Measurements from ENCODE around the gene ZBTB40. TPM values are rescaled to one million over a fixed set of nuclear protein-coding genes. Genes with fewer than 3 reads are reported as not detected.

The ZBTB40 gene
- total RNA-seq, 4 donors from 2014 or later = 13.8 to 21.1 (median 18.4) TPM

DNA sequence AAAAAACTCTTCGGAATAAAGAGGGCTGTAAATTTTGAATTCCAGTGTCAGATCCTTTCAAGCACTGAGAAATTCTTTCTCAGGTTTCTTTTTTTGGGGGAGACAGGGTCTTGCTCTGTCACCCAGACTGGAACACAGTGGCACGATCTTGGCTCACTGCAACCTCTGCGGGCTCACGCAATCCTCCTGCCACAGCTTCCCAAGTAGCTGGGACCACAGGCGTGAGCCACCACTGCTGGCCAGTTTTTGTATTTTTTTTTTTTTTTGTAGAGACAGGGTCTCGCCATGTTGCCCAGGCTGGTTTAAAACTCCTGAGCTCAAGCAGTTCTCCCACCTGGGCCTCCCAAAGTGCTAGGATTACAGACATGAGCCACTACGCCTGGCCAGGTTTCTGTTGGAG lies 76.8 kb downstream of the ZBTB40 start:
- H3K36me3 ChIP-seq = peaks cover 21 to 60% (median 48%) of the 10 kb centered on the region in 4 donors
- H3K4me3 ChIP-seq = no peak overlapping the region
- peaks cover 19 to 45% (median 31%) of the 10 kb centered on the region in 4 donors for H3K4me1 ChIP-seq
- TF ChIP-seq, protein P1, sequence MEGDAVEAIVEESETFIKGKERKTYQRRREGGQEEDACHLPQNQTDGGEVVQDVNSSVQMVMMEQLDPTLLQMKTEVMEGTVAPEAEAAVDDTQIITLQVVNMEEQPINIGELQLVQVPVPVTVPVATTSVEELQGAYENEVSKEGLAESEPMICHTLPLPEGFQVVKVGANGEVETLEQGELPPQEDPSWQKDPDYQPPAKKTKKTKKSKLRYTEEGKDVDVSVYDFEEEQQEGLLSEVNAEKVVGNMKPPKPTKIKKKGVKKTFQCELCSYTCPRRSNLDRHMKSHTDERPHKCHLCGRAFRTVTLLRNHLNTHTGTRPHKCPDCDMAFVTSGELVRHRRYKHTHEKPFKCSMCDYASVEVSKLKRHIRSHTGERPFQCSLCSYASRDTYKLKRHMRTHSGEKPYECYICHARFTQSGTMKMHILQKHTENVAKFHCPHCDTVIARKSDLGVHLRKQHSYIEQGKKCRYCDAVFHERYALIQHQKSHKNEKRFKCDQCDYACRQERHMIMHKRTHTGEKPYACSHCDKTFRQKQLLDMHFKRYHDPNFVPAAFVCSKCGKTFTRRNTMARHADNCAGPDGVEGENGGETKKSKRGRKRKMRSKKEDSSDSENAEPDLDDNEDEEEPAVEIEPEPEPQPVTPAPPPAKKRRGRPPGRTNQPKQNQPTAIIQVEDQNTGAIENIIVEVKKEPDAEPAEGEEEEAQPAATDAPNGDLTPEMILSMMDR (IDR thresholded peaks at IDR 0.05) = no peak
- TF ChIP-seq POLR2A (IDR thresholded peaks at IDR 0.05; ENCODE audit: low read depth) (no peak), POLR2AphosphoS5 (IDR thresholded peaks at IDR 0.05) (no peak), EP300 (IDR thresholded peaks at IDR 0.05) (no peak)
- DNase-seq (ENCODE audit: extremely low spot score) = no peak
- intact Hi-C loops (cut with DNase I) = no loop called here
- 98% methylated on average over 7 of the region's 7 CpGs for WGBS
- no peaks in the 10 kb centered on the region for H3K9me3 ChIP-seq
- no peak overlapping the region for H3K27ac ChIP-seq (replicated peaks in 1 of 4)
- no peaks in the 10 kb centered on the region for H3K27me3 ChIP-seq

- Histone ChIP-seq H3K4me1 (peaks cover 19 to 45% (median 31%) of the 10 kb centered on the region in 4 donors), H3K27ac (replicated peaks in 1 of 4) (peak overlapping the region; percentile 35 to 68 (median 64)), H3K27me3 (no peaks in the 10 kb centered on the region), H3K4me3 (no peak overlapping the region), H3K9me3 (no peaks in the 10 kb centered on the region), H3K36me3 (peaks cover 15 to 43% (median 35%) of the 10 kb centered on the region in 4 donors)
- 44% methylated on average over 12 of the region's 12 CpGs for WGBS
- intact Hi-C loops (cut with DNase I) = no loop called here
- TF ChIP-seq POLR2A (IDR thresholded peaks at IDR 0.05; ENCODE audit: low read depth) (no peak), POLR2AphosphoS5 (IDR thresholded peaks at IDR 0.05) (no peak), EP300 (IDR thresholded peaks at IDR 0.05) (no peak)
- TF ChIP-seq, protein P1 (IDR thresholded peaks at IDR 0.05) = no peak
- DNase-seq (ENCODE audit: extremely low spot score) = no peak
Measured at GRCh38 chr1:22529901-22530621, 78.4 kb downstream of the ZBTB40 start.

DNA sequence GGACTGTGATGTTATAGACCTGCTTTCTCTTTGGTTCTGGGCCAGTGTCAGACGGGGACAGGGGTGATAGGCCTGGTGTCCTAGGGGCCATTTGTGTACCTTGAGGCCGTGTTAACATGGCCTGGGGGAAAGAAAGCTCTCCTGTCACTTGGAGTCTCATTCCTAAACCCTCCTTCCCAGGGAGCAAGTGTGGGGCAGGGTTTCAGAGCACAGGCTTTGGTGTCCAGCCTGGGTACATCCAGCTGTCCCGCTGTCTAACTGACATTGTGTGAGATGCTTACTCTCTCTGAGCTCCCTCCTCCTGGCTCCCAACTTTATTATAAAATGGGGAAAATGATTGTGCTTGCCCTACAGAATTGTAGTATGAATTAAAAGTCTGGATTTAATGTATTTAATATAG lies 79.1 kb downstream of the ZBTB40 start:
- DNase-seq (ENCODE audit: extremely low spot score) = no peak
- H3K9me3 ChIP-seq = no peaks in the 10 kb centered on the region
- peak overlapping the region; percentile 35 to 68 (median 64) for H3K27ac ChIP-seq (replicated peaks in 1 of 4)
- H3K4me3 ChIP-seq = no peak overlapping the region
- WGBS = 59% methylated on average over 3 of the region's 3 CpGs
- H3K4me1 ChIP-seq = peaks cover 19 to 45% (median 31%) of the 10 kb centered on the region in 4 donors
- H3K36me3 ChIP-seq = peaks cover 14 to 37% (median 28%) of the 10 kb centered on the region in 4 donors
- no peaks in the 10 kb centered on the region for H3K27me3 ChIP-seq
- TF ChIP-seq POLR2A (IDR thresholded peaks at IDR 0.05; ENCODE audit: low read depth) (no peak), EP300 (IDR thresholded peaks at IDR 0.05) (no peak), POLR2AphosphoS5 (IDR thresholded peaks at IDR 0.05) (no peak)
- TF ChIP-seq, protein P1 (IDR thresholded peaks at IDR 0.05) = no peak
- intact Hi-C loops (cut with DNase I) = no loop called here

GRCh38 chr1:22531251-22531650 lies 79.6 kb downstream of the ZBTB40 start:
- TF ChIP-seq, protein P1 (IDR thresholded peaks at IDR 0.05) = no peak
- TF ChIP-seq POLR2AphosphoS5 (IDR thresholded peaks at IDR 0.05) (no peak), EP300 (IDR thresholded peaks at IDR 0.05) (no peak), POLR2A (IDR thresholded peaks at IDR 0.05; ENCODE audit: low read depth) (no peak)
- intact Hi-C loops (cut with DNase I) = no loop called here
- WGBS = 42% methylated on average over 5 of the region's 6 CpGs

More at GRCh38 chr1:22531251-22531650, 79.6 kb downstream of the ZBTB40 start:
- Histone ChIP-seq H3K4me3 (no peak overlapping the region), H3K4me1 (peaks cover 19 to 45% (median 31%) of the 10 kb centered on the region in 4 donors), H3K27ac (replicated peaks in 1 of 4) (peak overlapping the region in 3 of 4 donors; percentile 62 to 68 (median 65)), H3K36me3 (peaks cover 9 to 32% (median 23%) of the 10 kb centered on the region in 4 donors), H3K27me3 (no peaks in the 10 kb centered on the region), H3K9me3 (no peaks in the 10 kb centered on the region)
- DNase-seq (ENCODE audit: extremely low spot score) = no peak

Measured in esophagus muscularis mucosa (tissue), 4 donors.